Stimulated activated naive CD4-positive, alpha-beta T cell (primary cell): ENCODE results near the gene STRBP.

Experiments used
- DNase-seq, 6 experiments: peaks; one replicate each; lab custom pipeline; 2025; lab: John Stamatoyannopoulos, UW

The STRBP gene

DNA sequence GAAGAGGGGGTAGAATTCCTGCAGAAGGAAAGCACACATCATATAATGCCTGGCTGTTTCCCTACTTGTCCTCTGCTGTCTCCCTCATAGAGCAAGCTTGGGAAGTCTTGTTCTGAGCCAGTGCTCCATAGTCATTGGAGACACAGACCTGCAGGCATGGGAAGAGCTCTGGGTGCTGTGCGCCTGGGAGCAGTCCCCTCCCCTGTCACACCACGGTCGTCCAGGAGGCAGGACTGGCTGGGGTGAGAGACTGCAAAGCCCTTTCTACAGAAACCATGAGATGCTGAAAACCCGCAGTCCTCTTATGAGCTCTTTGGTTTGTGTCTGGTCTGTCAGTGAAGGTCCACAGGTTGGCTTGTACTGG, 170.3 kb downstream of the STRBP start:
- no peak for DNase-seq

DNA sequence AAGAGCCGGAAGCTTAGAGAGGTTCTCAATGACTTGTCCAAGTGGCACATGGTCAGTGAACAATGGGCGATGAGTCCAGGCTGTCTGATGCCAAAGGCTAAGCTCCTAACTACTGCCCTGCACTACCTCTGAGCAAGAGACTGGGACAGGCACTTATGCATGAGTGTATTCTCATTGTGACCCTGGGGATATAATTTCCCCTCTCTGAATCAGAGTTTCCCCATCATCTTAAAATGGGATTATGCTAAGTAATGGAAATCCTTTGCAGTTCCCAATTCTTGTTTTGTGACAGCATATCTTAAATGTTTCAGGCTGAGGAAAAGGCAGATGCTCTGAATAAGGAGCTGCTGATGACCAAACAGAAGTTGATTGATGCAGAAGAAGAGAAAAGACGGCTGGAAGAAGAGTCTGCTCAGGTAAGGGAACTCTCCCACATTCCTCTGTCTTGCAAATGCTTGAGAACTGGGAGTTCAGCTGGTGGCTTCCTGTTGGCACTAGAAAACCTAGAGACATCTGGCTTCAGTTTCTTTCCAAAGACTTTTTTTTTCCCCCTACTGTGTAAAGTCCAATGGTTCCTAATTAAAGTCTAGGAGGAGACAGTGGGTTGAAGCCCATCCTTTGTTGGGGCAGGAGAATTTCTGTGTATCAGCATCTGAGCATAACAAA, 170.8 kb downstream of the STRBP start:
- no peak for DNase-seq

DNA sequence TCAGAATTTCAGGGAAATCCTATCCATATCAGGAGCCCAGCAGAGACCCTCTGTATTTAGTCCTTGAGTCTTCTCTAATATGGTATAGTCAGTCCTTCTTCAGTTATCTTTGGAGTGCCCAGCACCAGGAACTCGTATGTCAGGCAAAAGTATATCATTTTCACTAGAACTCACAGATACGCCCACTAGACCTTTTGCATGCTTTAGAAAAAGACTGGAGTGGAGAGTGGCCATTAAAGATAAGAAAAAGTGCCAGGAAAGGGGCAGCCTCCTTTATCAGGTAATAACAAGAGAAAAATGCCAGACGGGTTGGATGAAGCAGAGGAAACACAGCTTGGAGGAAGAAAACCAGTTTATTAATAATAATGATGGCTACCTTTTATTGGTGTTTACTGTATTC, 171.4 kb downstream of the STRBP start:
- DNase-seq: no peak

DNA sequence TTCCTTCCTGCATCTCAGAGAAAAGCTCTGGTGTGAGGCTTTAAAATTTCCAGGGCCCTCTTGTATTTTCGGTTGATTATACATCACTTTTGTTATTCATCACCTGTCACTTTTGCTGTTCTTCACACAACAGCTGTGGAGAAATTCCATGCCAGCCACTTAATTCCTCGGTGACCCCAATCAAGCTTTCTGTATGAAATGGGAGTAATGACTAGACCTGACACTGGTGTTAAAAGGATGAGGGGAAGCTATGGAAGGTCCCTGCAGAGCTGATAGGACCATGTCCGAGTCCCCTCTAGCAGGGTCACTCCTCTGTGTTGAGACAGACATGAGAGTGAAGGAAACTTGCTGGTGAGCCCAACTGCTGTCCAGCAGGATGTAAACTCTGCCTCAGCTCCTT, 175.2 kb downstream of the STRBP start:
- no peak for DNase-seq

DNA sequence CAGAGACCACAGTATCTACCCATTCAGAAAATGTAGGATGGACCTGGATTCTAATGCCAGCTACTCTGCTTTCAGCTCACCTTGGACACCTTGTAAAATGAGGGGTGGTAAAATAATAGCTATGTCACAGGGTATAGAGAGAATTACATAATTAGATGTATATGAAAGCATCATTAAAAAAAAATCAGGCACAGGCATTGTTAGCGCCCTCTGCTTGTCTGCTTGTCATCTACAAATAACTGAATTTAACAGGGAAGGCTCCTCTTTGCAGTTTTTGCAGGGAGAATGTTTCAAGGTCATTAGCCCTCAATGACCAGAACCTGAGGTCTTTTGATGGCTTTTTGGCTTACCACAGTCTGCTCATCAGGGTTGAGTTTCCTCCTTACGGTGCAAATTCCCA, 176.9 kb downstream of the STRBP start:
- DNase-seq: no peak

DNA sequence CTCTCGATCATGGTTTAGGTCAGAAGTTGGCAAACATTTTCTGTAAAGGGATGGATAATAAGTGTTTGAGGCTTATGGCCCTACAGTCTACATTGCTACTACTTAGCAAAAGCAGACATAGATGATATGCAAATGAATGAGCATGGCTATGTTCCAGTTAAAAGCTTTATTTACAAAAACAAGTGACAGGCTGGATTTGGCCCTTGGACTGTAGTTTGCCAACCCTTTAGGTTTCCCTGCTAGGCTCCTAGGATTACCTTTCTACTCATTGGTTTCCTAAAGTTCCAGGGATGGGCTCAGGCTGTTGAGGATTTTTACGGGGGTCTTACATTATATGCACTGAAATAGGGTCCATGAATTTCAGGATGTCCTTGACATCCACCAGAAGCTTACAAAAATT, 177.4 kb downstream of the STRBP start:
- no peak for DNase-seq

- no peak for DNase-seq
These were observed 178.0 kb downstream of the STRBP start for GRCh38 chr9:123090198-123090896.

- no peak for DNase-seq
These were observed 178.6 kb downstream of the STRBP start for GRCh38 chr9:123089790-123090189.

GRCh38 chr9:123089040-123089439, 179.3 kb downstream of the STRBP start:
- DNase-seq: no peak

- no peak for DNase-seq
These were observed 181.0 kb downstream of the STRBP start for GRCh38 chr9:123087359-123087888.

DNA sequence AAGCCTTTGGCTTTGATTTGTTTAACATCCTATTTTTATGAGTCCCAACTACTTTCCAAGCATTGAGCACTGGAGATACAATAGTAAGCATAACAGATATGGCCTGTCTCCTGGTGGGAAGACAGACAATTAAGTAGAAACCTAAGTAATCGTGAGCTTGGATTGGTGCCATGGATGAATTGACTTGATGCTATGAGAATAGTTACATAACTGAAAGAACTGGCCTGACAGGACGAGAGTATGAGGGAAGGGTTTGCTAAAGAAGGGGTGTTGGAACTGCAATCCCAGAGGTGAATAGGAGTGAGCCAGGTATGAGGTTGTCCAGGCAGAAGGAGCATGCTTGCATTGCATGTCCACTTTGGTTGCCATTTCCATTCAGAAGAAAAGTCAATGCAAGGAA, 182.5 kb downstream of the STRBP start:
- no peak for DNase-seq

- no peak for DNase-seq
These were observed 184.1 kb downstream of the STRBP start for GRCh38 chr9:123084256-123084655.

GRCh38 chr9:123083680-123084079, 184.7 kb downstream of the STRBP start:
- DNase-seq: no peak

DNA sequence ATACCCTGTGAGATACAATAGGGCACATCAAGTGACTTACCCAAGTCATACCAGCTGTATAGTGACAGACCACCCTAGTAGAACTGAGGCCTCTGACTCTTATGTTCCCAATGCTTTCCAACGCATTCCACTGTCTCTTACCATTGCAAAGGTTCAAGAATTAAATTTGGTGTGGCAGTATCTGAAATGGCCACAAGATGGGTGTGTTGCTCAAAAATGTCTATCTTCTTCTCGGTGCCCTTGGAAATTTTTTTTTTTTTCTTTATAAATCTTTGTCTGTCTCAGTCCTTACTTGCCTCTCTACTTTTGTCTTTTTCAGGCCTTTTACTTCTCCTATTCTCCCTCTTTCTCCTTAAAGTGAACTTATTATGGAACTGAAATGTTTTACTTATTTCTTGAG, 186.6 kb downstream of the STRBP start:
- peak in 2 of 6 experiments; percentile 31 to 38 for DNase-seq

- DNase-seq: no peak
These were observed 187.9 kb downstream of the STRBP start for GRCh38 chr9:123080444-123080843.

- DNase-seq: no peak
These were observed 193.8 kb downstream of the STRBP start for GRCh38 chr9:123074628-123075027.

- DNase-seq: no peak
These were observed 194.4 kb downstream of the STRBP start for GRCh38 chr9:123073991-123074422.

GRCh38 chr9:123073441-123073840, 194.9 kb downstream of the STRBP start:
- no peak for DNase-seq

DNA sequence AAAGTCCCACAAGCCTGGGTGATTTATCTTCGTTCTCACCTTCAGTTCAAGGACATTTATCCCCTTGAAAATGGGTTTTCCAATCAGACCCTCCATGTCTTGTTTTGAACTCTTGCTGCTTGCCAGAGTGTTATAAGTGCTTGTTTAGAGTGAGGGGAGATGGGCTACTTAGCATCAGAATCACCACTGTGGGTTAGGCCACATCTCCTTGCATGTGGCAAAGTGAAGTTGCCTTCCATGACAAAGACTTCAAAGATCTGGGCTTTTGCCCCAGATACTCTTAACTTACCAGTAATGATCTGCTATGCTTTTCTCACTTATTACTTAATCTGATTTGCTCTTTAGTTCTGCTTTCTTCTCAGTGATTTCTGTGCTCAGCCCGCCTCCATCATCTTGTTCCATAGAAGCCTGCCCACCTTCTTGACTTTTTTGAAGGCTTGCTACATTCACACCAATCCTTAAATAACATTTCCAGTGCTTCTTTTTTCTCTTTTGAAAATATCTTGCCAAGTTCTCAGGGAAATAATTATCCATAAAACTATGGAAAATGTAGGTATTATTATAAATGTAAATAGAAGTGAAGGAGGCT, 195.9 kb downstream of the STRBP start:
- DNase-seq: no peak
